H9 (cell line): ENCODE data around the gene SIDT2. TPM values are rescaled to one million over a fixed set of nuclear protein-coding genes. Genes with fewer than 3 reads are reported as not detected.

Source experiments
- DNase-seq: peaks from one replicate; pipeline ENCODE4 v3.0.0-alpha.2; 2017
- H2AFZ ChIP-seq: one replicate; pipeline ENCODE4 v1.6.1; 2013; ENCODE audit warnings: mild to moderate bottlenecking, low read length, control low read depth, moderate library complexity
- H2AK5ac ChIP-seq: 2 replicates; pipeline ENCODE4 v1.6.1; 2013; ENCODE audit warnings: low read length, control low read depth, mixed read lengths; ENCODE audit not compliant: insufficient read length
- H2BK120ac ChIP-seq: one replicate; pipeline ENCODE4 v1.6.1; 2013; ENCODE audit warnings: low read depth, mild to moderate bottlenecking, low read length, control low read depth, inconsistent platforms; ENCODE audit not compliant: poor library complexity, severe bottlenecking
- H2BK12ac ChIP-seq: 2 replicates; pipeline ENCODE4 v1.6.1; 2013; ENCODE audit warnings: low read length, control low read depth, mixed read lengths, low read depth; ENCODE audit not compliant: insufficient read length
- H2BK15ac ChIP-seq: 2 replicates; pipeline ENCODE4 v1.6.1; 2013; ENCODE audit warnings: low read depth, low read length, control low read depth
- H2BK20ac ChIP-seq: one replicate; pipeline ENCODE4 v1.6.1; 2013; ENCODE audit warnings: low read depth, mild to moderate bottlenecking, low read length, control low read depth, inconsistent platforms; ENCODE audit not compliant: poor library complexity, severe bottlenecking
- H2BK5ac ChIP-seq: 2 replicates; pipeline ENCODE4 v1.6.1; 2013; ENCODE audit warnings: low read length, control low read depth, mixed read lengths; ENCODE audit not compliant: insufficient read length
- H3K14ac ChIP-seq: 2 replicates; pipeline ENCODE4 v1.6.1; 2013; ENCODE audit warnings: low read length, control low read depth; ENCODE audit not compliant: insufficient read depth
- H3K18ac ChIP-seq: 2 replicates; pipeline ENCODE4 v1.6.1; 2013; ENCODE audit warnings: low read depth, mild to moderate bottlenecking, mixed read lengths, low read length, control low read depth; ENCODE audit not compliant: insufficient read length
- H3K23ac ChIP-seq: 2 replicates; pipeline ENCODE4 v1.6.1; 2013; ENCODE audit warnings: low read length, control low read depth, mixed read lengths, low read depth; ENCODE audit not compliant: insufficient read length
- H3K23me2 ChIP-seq: 2 replicates; pipeline ENCODE4 v1.6.1; 2013; ENCODE audit warnings: low read depth, mild to moderate bottlenecking, mixed read lengths, low read length, control low read depth; ENCODE audit not compliant: insufficient read length, poor library complexity, severe bottlenecking
- H3K27ac ChIP-seq: 2 replicates; pipeline ENCODE4 v1.5.1; 2013; ENCODE audit warnings: low read length, control low read depth, mixed read lengths, low read depth; ENCODE audit not compliant: insufficient read length
- H3K27me3 ChIP-seq: 2 replicates; pipeline ENCODE4 v1.6.1; 2013; ENCODE audit warnings: low read length, control low read depth, inconsistent platforms; ENCODE audit not compliant: insufficient read depth
- H3K4ac ChIP-seq: 2 replicates; pipeline ENCODE4 v1.6.1; 2013; ENCODE audit warnings: low read depth, mild to moderate bottlenecking, control low read depth, inconsistent platforms, low read length, moderate library complexity
- H3K4me1 ChIP-seq: 2 replicates; pipeline ENCODE4 v1.6.1; 2013; ENCODE audit warnings: low read length, control low read depth, inconsistent platforms; ENCODE audit not compliant: insufficient read depth
- H3K4me2 ChIP-seq: 2 replicates; pipeline ENCODE4 v1.6.1; 2013; ENCODE audit warnings: low read length, control low read depth, mixed read lengths; ENCODE audit not compliant: insufficient read length, insufficient read depth
- H3K56ac ChIP-seq: 2 replicates; pipeline ENCODE4 v1.6.1; 2013; ENCODE audit warnings: low read depth, mild to moderate bottlenecking, mixed read lengths, low read length, control low read depth; ENCODE audit not compliant: insufficient read length
- H3K79me1 ChIP-seq: 2 replicates; pipeline ENCODE4 v1.6.1; 2013; ENCODE audit warnings: low read depth, mild to moderate bottlenecking, moderate library complexity, low read length, control low read depth, inconsistent platforms; ENCODE audit not compliant: insufficient read depth, poor library complexity, severe bottlenecking
- H3K79me2 ChIP-seq: 2 replicates; pipeline ENCODE4 v1.6.1; 2013; ENCODE audit warnings: low read length, control low read depth, inconsistent platforms; ENCODE audit not compliant: insufficient read depth
- H3K9ac ChIP-seq: 2 replicates; pipeline ENCODE4 v1.6.1; 2013; ENCODE audit warnings: low read length, control low read depth, mixed read lengths; ENCODE audit not compliant: insufficient read length; ENCODE audit errors: extremely low read depth
- H3K9me3 ChIP-seq: one replicate; pipeline ENCODE4 v1.6.1; 2013; ENCODE audit warnings: low read depth, low read length, inconsistent platforms; ENCODE audit not compliant: control insufficient read depth
- H3T11ph ChIP-seq: one replicate; pipeline ENCODE4 v1.6.1; 2013; ENCODE audit warnings: mild to moderate bottlenecking, low read length, control low read depth, inconsistent platforms
- H4K20me1 ChIP-seq: one replicate; pipeline ENCODE4 v1.6.1; 2013; ENCODE audit not compliant: control insufficient read depth, insufficient read length, insufficient read depth
- H4K5ac ChIP-seq: 2 replicates; pipeline ENCODE4 v1.6.1; 2013; ENCODE audit warnings: low read depth, mild to moderate bottlenecking, mixed read lengths, low read length, control low read depth; ENCODE audit not compliant: insufficient read length
- H4K8ac ChIP-seq: replicated peaks from 2 replicates; pipeline ENCODE4 v1.6.1; 2013; ENCODE audit warnings: low read length, control low read depth, mixed read lengths, low read depth; ENCODE audit not compliant: insufficient read length
- H4K91ac ChIP-seq: 2 replicates; pipeline ENCODE4 v1.6.1; 2013; ENCODE audit warnings: low read depth, mild to moderate bottlenecking, moderate library complexity, mixed read lengths, low read length, control low read depth; ENCODE audit not compliant: insufficient read length
- H3K27ac Mint-ChIP-seq, 3 experiments: 2 replicates in 2 of 3; 3 replicates in 1 of 3; pipeline ENCODE4 v1.8.0; 2020 to 2021; ENCODE audit warnings: mixed read lengths in 3 of 3, mild to moderate bottlenecking in 1 of 3, moderate library complexity in 1 of 3
- H3K27me3 Mint-ChIP-seq: 2 replicates; pipeline ENCODE4 v1.8.0; 2021; ENCODE audit warnings: low read depth, mild to moderate bottlenecking, moderate library complexity, mixed read lengths
- H3K36me3 Mint-ChIP-seq, 3 experiments: 2 replicates in 2 of 3; 3 replicates in 1 of 3; pipeline ENCODE4 v1.8.0; 2020 to 2021; ENCODE audit warnings: low read depth in 3 of 3, mixed read lengths in 3 of 3; ENCODE audit not compliant: insufficient read depth in 1 of 3
- H3K4me1 Mint-ChIP-seq, 2 experiments: 2 replicates each; pipeline ENCODE4 v1.8.0; 2020; ENCODE audit warnings: mixed read lengths in 2 of 2
- H3K4me3 Mint-ChIP-seq, 2 experiments: 2 replicates in 1 of 2; 3 replicates in 1 of 2; pipeline ENCODE4 v1.8.0; 2020 to 2021; ENCODE audit warnings: mild to moderate bottlenecking in 2 of 2, mixed read lengths in 2 of 2, moderate library complexity in 1 of 2
- H3K9me3 Mint-ChIP-seq, 2 experiments: 2 replicates in 1 of 2; 3 replicates in 1 of 2; pipeline ENCODE4 v1.8.0; 2020; ENCODE audit warnings: mild to moderate bottlenecking in 2 of 2, mixed read lengths in 2 of 2, moderate library complexity in 1 of 2
- WGBS: extraction: QIAGEN DNeasy Blood & Tissue Kit; methylation state at CpG from one replicate; pipeline ENCODE4 v1.1.7; 2013; ENCODE audit warnings: missing lambda C conversion rate, low lambda C conversion rate, mixed read lengths; ENCODE audit not compliant: insufficient read length; ENCODE audit errors: extremely low coverage; 5-methylcytosine and 5-hydroxymethylcytosine counted together
- total RNA-seq: library from RNA; stranded (reverse); gene quantifications from 2 replicates; pipeline ENCODE4 v1.2.1, GENCODE V29; 2021
- TF ChIP-seq, protein P1 (sequence below): fragments of 200-600 bp; sonication (generic); conservative IDR thresholded peaks from 3 replicates; pipeline ENCODE4 v1.8.0; 2021; ENCODE audit warnings: antibody characterized with exemption, mild to moderate bottlenecking

Gene SIDT2
- total RNA-seq, 1 experiment from 2014 or later, result 18.3 TPM

GRCh38 chr11:117185736-117186430 lies 7.3 kb downstream of the SIDT2 start:
- no peaks in the 10 kb centered on the region for H3K79me2 ChIP-seq
- H3K27me3 ChIP-seq, result no peaks in the 10 kb centered on the region
- no peak overlapping the region for H3K9ac ChIP-seq
- TF ChIP-seq, protein P1, sequence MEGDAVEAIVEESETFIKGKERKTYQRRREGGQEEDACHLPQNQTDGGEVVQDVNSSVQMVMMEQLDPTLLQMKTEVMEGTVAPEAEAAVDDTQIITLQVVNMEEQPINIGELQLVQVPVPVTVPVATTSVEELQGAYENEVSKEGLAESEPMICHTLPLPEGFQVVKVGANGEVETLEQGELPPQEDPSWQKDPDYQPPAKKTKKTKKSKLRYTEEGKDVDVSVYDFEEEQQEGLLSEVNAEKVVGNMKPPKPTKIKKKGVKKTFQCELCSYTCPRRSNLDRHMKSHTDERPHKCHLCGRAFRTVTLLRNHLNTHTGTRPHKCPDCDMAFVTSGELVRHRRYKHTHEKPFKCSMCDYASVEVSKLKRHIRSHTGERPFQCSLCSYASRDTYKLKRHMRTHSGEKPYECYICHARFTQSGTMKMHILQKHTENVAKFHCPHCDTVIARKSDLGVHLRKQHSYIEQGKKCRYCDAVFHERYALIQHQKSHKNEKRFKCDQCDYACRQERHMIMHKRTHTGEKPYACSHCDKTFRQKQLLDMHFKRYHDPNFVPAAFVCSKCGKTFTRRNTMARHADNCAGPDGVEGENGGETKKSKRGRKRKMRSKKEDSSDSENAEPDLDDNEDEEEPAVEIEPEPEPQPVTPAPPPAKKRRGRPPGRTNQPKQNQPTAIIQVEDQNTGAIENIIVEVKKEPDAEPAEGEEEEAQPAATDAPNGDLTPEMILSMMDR, result no peak
- no peak overlapping the region for H2BK12ac ChIP-seq
- no peak for DNase-seq
- no peak overlapping the region for H4K91ac ChIP-seq
- H2BK5ac ChIP-seq, result no peak overlapping the region
- H3K27me3 Mint-ChIP-seq, result peaks cover 3% of the 10 kb centered on the region; the same call in 1 of the 2 replicates
- H3K4me1 Mint-ChIP-seq, result peaks cover 3 to 4% of the 10 kb centered on the region in 2 experiments
- no peak overlapping the region for H2AK5ac ChIP-seq
- no peak overlapping the region; a peak in 2 of 7 replicates for H3K27ac Mint-ChIP-seq
- H3K4me1 ChIP-seq, result no peaks in the 10 kb centered on the region
- H2BK120ac ChIP-seq, result no peak overlapping the region
- no peak overlapping the region for H3K23ac ChIP-seq
- no peak overlapping the region for H3K4ac ChIP-seq
- no peak overlapping the region for H3K4me3 Mint-ChIP-seq
- no peaks in the 10 kb centered on the region for H3K23me2 ChIP-seq
- no peaks in the 10 kb centered on the region for H4K20me1 ChIP-seq
- H2BK20ac ChIP-seq, result no peak overlapping the region
- no peaks in the 10 kb centered on the region for H3K79me1 ChIP-seq
- H4K8ac ChIP-seq, result no peak overlapping the region
- no peak overlapping the region for H3K18ac ChIP-seq
- H3K9me3 ChIP-seq, result no peaks in the 10 kb centered on the region
- H3K27ac ChIP-seq, result no peak overlapping the region
- H4K5ac ChIP-seq, result no peak overlapping the region
- no peak overlapping the region for H3K56ac ChIP-seq
- H3K4me2 ChIP-seq, result no peak overlapping the region
- no peaks in the 10 kb centered on the region for H3K9me3 Mint-ChIP-seq
- no peak overlapping the region for H3K14ac ChIP-seq
- H2BK15ac ChIP-seq, result no peak overlapping the region
- H3K36me3 Mint-ChIP-seq, result peaks cover 3 to 37% (median 24%) of the 10 kb centered on the region in 3 experiments; a peak in 6 of 7 replicates
- WGBS, result no CpG with 5 or more reads among the region's 5 CpGs
- H3T11ph ChIP-seq, result no peak overlapping the region
- no peak overlapping the region for H2AFZ ChIP-seq
